HS-27A (cell line): Measurements from ENCODE around the gene GPC5.
"Not testable (repeated sequence)": the region's sequence is repeated elsewhere in the genome, so short reads cannot be mapped to it uniquely, and the experiment has no call there.

Source experiments
- DNase-seq: peaks from one replicate; pipeline ENCODE4 v3.0.0-alpha.2; 2012; ENCODE audit warnings: low read depth, missing footprints

Gene GPC5

GRCh38 chr13:91774397-91774796, 376.0 kb downstream of the GPC5 start:
- DNase-seq: no peak

GRCh38 chr13:91776611-91777193, 378.3 kb downstream of the GPC5 start:
- no peak for DNase-seq

GRCh38 chr13:91778123-91778522, 379.7 kb downstream of the GPC5 start:
- no peak for DNase-seq

- DNase-seq: not testable (repeated sequence)
Observed at GRCh38 chr13:91781982-91782691, 383.7 kb downstream of the GPC5 start.

- no peak for DNase-seq
Observed at GRCh38 chr13:91785431-91786119, 387.2 kb downstream of the GPC5 start.

- no peak for DNase-seq
Observed at GRCh38 chr13:91792054-91792453, 393.6 kb downstream of the GPC5 start.

- DNase-seq: no peak
Observed at GRCh38 chr13:91797567-91797966, 399.1 kb downstream of the GPC5 start.

GRCh38 chr13:91798338-91798737, 399.9 kb downstream of the GPC5 start:
- DNase-seq: not testable (repeated sequence)

- not testable (repeated sequence) for DNase-seq
Observed at GRCh38 chr13:91801772-91802171, 403.4 kb downstream of the GPC5 start.

GRCh38 chr13:91802957-91803356, 404.5 kb downstream of the GPC5 start:
- no peak for DNase-seq

GRCh38 chr13:91804724-91805123, 406.3 kb downstream of the GPC5 start:
- no peak for DNase-seq

- DNase-seq: no peak
Observed at GRCh38 chr13:91805605-91806004, 407.2 kb downstream of the GPC5 start.

GRCh38 chr13:91809161-91809560, 410.7 kb downstream of the GPC5 start:
- DNase-seq: no peak

- no peak for DNase-seq
Observed at GRCh38 chr13:91813253-91813652, 414.8 kb downstream of the GPC5 start.

- DNase-seq: no peak
Observed at GRCh38 chr13:91816263-91816807, 417.9 kb downstream of the GPC5 start.

- no peak for DNase-seq
Observed at GRCh38 chr13:91817250-91817649, 418.8 kb downstream of the GPC5 start.

GRCh38 chr13:91824416-91824815, 426.0 kb downstream of the GPC5 start:
- DNase-seq: no peak

- DNase-seq: no peak
Observed at GRCh38 chr13:91825516-91825915, 427.1 kb downstream of the GPC5 start.

- DNase-seq: no peak
Observed at GRCh38 chr13:91836553-91836952, 438.1 kb downstream of the GPC5 start.

GRCh38 chr13:91845612-91846011, 447.2 kb downstream of the GPC5 start:
- no peak for DNase-seq

- no peak for DNase-seq
Observed at GRCh38 chr13:91863699-91864098, 465.3 kb downstream of the GPC5 start.

GRCh38 chr13:91868351-91868750, 469.9 kb downstream of the GPC5 start:
- no peak for DNase-seq

GRCh38 chr13:91878491-91878890, 480.1 kb downstream of the GPC5 start:
- DNase-seq: no peak
